Epithelial cell of esophagus (primary cell): ENCODE results near the gene KIF1B.
"Not testable (repeated sequence)": the region's sequence is repeated elsewhere in the genome, so short reads cannot be mapped to it uniquely, and the experiment has no call there.

Experiments
- DNase-seq: peaks from one replicate; pipeline ENCODE4 v3.0.0; 2010; ENCODE audit warnings: low read depth
- H3K4me3 ChIP-seq: 2 replicates; pipeline ENCODE4 v1.5.1; 2011; ENCODE audit warnings: mild to moderate bottlenecking, low read length, control low read depth
- TF ChIP-seq, protein P1 (sequence below): IDR thresholded peaks from 2 replicates; pipeline ENCODE4 v1.5.1; 2011; ENCODE audit warnings: low read depth, mild to moderate bottlenecking, low read length, control low read depth, inconsistent platforms; ENCODE audit not compliant: insufficient read depth; ENCODE audit errors: missing control alignments

KIF1B gene

DNA sequence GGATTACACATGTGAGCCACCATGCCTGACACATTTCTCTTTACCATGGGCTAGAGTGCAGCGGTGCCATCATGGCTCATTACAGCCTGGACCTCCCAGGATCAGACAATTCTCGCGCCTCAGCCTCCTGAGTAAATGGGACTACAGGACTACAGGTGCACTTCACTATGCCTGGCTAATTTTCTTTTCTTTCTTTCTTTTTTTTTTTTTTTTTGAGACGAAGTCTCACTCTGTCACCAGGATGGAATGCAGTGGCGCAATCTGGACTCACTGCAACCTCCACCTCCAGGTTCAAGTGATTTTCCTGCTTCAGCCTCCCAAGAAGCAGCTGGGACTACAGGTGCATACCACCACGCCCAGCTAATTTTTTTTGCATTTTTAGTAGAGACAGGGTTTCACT, 14.8 kb upstream of the KIF1B start:
- H3K4me3 ChIP-seq = no peak overlapping the region
- TF ChIP-seq, protein P1, sequence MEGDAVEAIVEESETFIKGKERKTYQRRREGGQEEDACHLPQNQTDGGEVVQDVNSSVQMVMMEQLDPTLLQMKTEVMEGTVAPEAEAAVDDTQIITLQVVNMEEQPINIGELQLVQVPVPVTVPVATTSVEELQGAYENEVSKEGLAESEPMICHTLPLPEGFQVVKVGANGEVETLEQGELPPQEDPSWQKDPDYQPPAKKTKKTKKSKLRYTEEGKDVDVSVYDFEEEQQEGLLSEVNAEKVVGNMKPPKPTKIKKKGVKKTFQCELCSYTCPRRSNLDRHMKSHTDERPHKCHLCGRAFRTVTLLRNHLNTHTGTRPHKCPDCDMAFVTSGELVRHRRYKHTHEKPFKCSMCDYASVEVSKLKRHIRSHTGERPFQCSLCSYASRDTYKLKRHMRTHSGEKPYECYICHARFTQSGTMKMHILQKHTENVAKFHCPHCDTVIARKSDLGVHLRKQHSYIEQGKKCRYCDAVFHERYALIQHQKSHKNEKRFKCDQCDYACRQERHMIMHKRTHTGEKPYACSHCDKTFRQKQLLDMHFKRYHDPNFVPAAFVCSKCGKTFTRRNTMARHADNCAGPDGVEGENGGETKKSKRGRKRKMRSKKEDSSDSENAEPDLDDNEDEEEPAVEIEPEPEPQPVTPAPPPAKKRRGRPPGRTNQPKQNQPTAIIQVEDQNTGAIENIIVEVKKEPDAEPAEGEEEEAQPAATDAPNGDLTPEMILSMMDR = no peak
- peak; percentile 86 for DNase-seq

DNA sequence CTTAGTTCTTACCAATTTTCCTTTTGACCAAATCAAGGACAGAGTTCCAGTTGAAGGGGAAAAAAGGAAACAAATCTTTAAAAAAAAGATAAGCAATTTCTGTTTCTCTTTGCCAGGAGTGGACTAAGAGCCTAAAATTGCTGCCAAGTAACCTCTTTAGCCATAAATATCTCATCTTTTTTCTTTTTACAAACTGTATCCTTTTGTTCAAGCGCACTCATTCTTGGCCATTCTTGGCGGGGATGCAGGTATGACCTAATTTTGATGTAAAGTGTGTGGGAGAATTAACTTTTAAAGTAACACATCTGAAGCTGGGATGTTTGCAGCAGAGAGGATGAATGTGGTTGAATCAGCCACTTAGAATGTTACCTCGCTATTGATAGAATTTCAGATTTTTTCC, 13.4 kb upstream of the KIF1B start:
- no peak overlapping the region for H3K4me3 ChIP-seq
- TF ChIP-seq, protein P1 = no peak
- no peak for DNase-seq

DNA sequence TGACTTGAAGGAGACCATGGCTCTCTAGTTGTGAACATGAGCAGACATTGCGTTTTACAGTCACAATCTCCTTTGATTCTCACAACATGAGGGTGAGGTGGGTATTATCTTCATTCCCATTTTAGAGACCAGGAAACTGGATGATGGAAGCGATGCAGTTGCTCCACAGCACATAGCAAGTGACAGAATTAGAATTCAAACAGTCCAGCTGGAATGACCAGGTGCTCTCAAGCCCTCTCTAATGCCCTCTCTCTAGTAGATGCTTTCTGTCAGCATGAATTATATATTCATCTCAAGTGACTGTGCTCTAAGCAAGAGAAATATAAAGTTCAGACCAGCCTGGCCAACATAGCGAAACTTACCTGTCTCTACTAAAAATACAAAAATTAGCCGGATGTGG, 9.8 kb upstream of the KIF1B start:
- TF ChIP-seq, protein P1 = no peak
- no peak for DNase-seq
- H3K4me3 ChIP-seq = no peak overlapping the region

DNA sequence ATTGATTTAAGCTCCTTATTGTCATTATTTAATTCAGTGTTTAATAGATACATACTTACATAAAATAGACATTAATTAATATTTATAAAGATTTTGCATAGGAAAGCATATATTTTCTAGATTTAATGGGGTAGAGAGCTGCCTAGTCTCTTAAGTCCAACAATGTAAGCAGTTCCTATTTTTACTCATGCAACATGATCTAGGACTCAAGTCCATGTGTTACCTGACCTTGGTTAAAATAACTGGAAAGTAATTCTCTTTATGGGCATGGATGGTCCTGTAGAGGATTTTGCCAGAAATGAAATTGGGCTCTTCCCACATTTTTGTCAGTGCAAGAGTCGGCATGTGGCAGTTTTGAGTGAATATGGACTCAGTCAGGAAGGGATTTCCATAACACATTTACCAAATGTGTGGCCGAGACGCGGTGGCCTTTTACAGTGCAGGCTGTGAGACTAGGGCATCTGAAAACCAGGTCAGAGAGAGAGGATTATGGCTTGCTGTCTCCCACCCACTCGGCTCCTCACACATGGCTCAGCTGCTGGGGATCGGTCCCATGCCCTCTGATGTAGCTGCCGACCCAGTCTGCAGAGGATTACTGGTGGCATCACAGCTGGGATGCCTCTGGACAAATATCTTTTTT, 6.2 kb upstream of the KIF1B start:
- TF ChIP-seq, protein P1 = no peak
- H3K4me3 ChIP-seq = no peak overlapping the region
- DNase-seq = no peak

DNA sequence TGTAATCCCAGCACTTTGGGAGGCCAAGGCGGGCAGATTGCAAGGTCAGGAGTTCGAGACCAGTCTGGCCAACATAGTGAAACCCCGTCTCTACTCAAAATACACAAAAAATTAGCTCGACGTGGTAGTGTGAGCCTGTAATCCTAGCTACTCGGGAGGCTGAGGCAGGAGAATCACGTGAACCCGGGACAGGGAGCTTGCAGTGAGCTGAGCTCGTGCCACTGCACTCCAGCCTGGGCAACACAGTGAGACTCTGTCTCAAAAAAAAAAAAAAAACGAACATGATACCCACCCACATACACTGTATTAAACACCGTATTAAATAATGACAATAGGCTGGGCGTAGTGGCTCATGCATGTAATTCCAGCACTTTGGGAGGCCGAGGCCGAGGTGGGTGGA, 5.2 kb upstream of the KIF1B start:
- not testable (repeated sequence) for H3K4me3 ChIP-seq, DNase-seq

DNA sequence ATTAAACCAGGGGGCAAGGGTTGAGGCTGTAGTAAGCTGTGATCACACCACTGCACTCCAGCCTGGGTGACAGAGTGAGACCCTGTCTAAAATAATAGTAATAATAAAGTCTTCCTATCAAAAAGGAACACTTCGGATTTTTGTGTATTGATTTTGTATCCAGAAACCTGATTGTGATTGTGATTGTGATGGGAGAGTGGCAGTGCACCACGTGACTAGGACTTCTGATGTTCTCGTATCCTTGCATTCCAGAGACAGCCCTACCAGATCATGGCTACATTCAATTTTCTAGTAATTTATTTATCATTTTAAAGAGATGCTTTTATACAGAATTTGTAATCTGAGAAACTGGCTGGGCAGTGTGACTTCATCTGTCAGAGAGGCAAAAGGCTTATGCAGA, 2.6 kb upstream of the KIF1B start:
- TF ChIP-seq, protein P1 = no peak
- DNase-seq = no peak
- no peak overlapping the region for H3K4me3 ChIP-seq

DNA sequence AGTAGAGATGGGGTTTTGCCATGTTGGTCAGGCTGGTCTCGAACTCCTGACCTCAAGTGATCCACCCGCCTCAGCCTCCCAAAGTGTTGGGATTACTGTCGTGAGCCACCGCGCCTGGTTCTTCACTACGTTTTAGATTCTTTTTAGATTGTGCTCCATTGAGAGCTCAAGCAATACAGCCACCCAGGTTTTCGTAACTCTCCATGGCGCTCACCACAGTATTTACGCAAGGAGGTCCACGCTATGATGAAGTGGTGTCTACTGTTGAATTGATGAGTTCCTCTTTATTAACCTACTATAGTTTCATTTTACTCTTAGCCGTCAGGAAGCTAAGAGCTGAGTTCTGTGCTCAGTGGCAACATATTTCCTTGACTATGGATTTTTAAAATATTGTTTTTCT, 1.8 kb upstream of the KIF1B start:
- H3K4me3 ChIP-seq = no peak overlapping the region
- TF ChIP-seq, protein P1 = no peak
- no peak for DNase-seq
